Heart right ventricle (tissue), 16 donors: ENCODE results near the gene TMEFF2. TPM values are rescaled to one million over a fixed set of nuclear protein-coding genes. Genes with fewer than 3 reads are reported as not detected.

Experiments
- ATAC-seq, 8 donors: fragments of 200-7000 bp; cut with Tn5 transposase; one replicate each; pipeline ENCODE4 v1.9.1; 2020; ENCODE audit warnings: mild to moderate bottlenecking in 8 of 8, moderate library complexity in 8 of 8, moderate number of reproducible peaks in 1 of 8
- DNase-seq, 2 donors: peaks; one replicate each; pipeline ENCODE4 v3.0.0-alpha.2; 2020
- H3K27ac ChIP-seq, 10 donors: fragments of 200-600 bp; sonication (generic) in 2 of 10; one replicate each; pipeline versions ENCODE4 v1.5.0 to v1.8.0; 2020 to 2022; ENCODE audit warnings: mild to moderate bottlenecking in 3 of 10
- H3K27me3 ChIP-seq, 7 donors: fragments of 200-600 bp; one replicate each; pipeline ENCODE4 v1.8.0; 2021 to 2022; ENCODE audit warnings: mild to moderate bottlenecking in 2 of 7
- H3K36me3 ChIP-seq, 9 donors: fragments of 200-600 bp; sonication (generic) in 1 of 9; one replicate each; pipeline versions ENCODE4 v1.5.0 to v1.8.0; 2020 to 2022; ENCODE audit warnings: mild to moderate bottlenecking in 2 of 9
- H3K4me1 ChIP-seq, 9 donors: fragments of 200-600 bp; sonication (generic) in 1 of 9; one replicate each; pipeline versions ENCODE4 v1.5.0 to v1.8.0; 2020 to 2022; ENCODE audit warnings: mild to moderate bottlenecking in 4 of 9
- H3K4me3 ChIP-seq, 10 donors: fragments of 200-600 bp; sonication (generic) in 2 of 10; one replicate each; pipeline versions ENCODE4 v1.5.0 to v1.8.0; 2020 to 2022; ENCODE audit warnings: mild to moderate bottlenecking in 7 of 10, moderate library complexity in 2 of 10
- H3K9me3 ChIP-seq, 11 donors: fragments of 200-600 bp in 10 of 11; sonication (generic) in 2 of 11; one replicate each; pipeline versions ENCODE4 v1.5.0 to v1.8.0; 2013 to 2022; ENCODE audit warnings: mild to moderate bottlenecking in 2 of 11, control low read depth in 1 of 11, moderate library complexity in 1 of 11
- CTCF ChIP-seq, 9 donors: fragments of 200-600 bp; sonication (generic) in 2 of 9; IDR thresholded peaks; one replicate each; pipeline versions ENCODE4 v1.5.0 to v1.8.0; 2021 to 2022; ENCODE audit warnings: antibody characterized with exemption in 9 of 9, mild to moderate bottlenecking in 5 of 9, moderate library complexity in 1 of 9
- WGBS, 2 donors: extraction: QIAGEN DNeasy Blood & Tissue Kit; methylation state at CpG; one replicate each; pipeline ENCODE4 v1.1.7; 2013; ENCODE audit warnings: inconsistent platforms in 1 of 2; 5-methylcytosine and 5-hydroxymethylcytosine counted together
- intact Hi-C, 10 donors: fragments of 100-400 bp; cut with DNase I; formaldehyde crosslinking; loops; one replicate each; pipeline versions ENCODE4 v1.11.1 to v1.14.2; 2022
- polyA plus RNA-seq, 2 donors: library from polyadenylated mRNA; stranded (reverse); fragments of 200-250 nt; gene quantifications; one replicate each; pipeline ENCODE4 v1.2.3, GENCODE V29; 2013
- total RNA-seq, 10 donors: library from RNA; stranded (reverse); fragmentation: NEBNext Ultra II Directional in 3 of 10; extraction: Animal tissue kit (Norgen Biotek cat#: 25700) in 3 of 10; gene quantifications; one replicate each; pipeline versions ENCODE4 v1.2.1 to v1.2.4, GENCODE V29; 2021 to 2023
- donor health status: Arrhythmogenic right ventricular cardiomyopathy.
- donor health status: ischemic (EF 13 %, LVEDD 7.1; RV severe dilation, severe dysfunction).
- donor health status: healthy with polysubstance abuse.
- donor health status: DM: no; HTN: yes; CAD: no.
- donor health status: DM: no; HTN: no; CAD: no.
- donor health status: ischemic (EF 25% LVEDD 6.9; RV normal size, moderate dysfunction).
- donor health status: ischemic (EF 25% LVEDD 5.7; RV mildly dilated, moderate dysfunction).
- donor health status: healthy.
- donor health status: DM: yes; HTN: yes; CAD: no.
- donor health status: Ischemic cardiomyopathy.
- donor health status: ischemic (EF 35%, LVEDD 5.7; RV mildly dilated, moderate dysfunction).
- donor health status: nonischemic (EF 11% LVEDD 7.7; RV severe dilation, severe dysfunction).
- donor health status: DM: yes; HTN: yes; CAD: no.
- donor health status: PGD.
- donor health status: ischemic (EF 29% LVEDD 5.4; RV normal size, mild dysfunction).
- donor health status: nonischemic (EF 23%, LVEDD 6.1; RV moderate dilation, normal function).

Gene TMEFF2
- total and polyA plus RNA-seq, 12 donors: 0.09 to 0.41 (median 0.17) TPM; not detected in 8

- intact Hi-C loops: no loop called here
- H3K27me3 ChIP-seq: no peaks in the 10 kb centered on the region
- no peaks in the 10 kb centered on the region for H3K36me3 ChIP-seq
- H3K27ac ChIP-seq: no peak overlapping the region
- H3K4me1 ChIP-seq: peaks cover 0 to 46% (median 15%) of the 10 kb centered on the region in 9 donors
- DNase-seq (no peak), ATAC-seq (peak in 3 of 8 donors; percentile 43 to 86 (median 63))
- no peak for TF ChIP-seq CTCF (IDR thresholded peaks at IDR 0.05)
- WGBS, 2 donors: 47 to 62% methylated on average over 4 of the region's 4 CpGs
- H3K9me3 ChIP-seq: no peaks in the 10 kb centered on the region
- H3K4me3 ChIP-seq: peak overlapping the region in 1 of 10 donors; percentile 5
Measured at GRCh38 chr2:191929288-191929687, 265.4 kb downstream of the TMEFF2 start.

GRCh38 chr2:191927991-191928390 is 266.7 kb downstream of the TMEFF2 start:
- 51 to 61% methylated on average over 3 of the region's 3 CpGs for WGBS, 2 donors
- no peak for TF ChIP-seq CTCF (IDR thresholded peaks at IDR 0.05)
- no peaks in the 10 kb centered on the region for H3K27me3 ChIP-seq
- ATAC-seq (no peak), DNase-seq (no peak)
- H3K36me3 ChIP-seq: no peaks in the 10 kb centered on the region
- intact Hi-C loops: no loop called here
- H3K4me3 ChIP-seq: no peak overlapping the region
- H3K9me3 ChIP-seq: no peaks in the 10 kb centered on the region
- peaks cover 0 to 38% (median 15%) of the 10 kb centered on the region in 9 donors for H3K4me1 ChIP-seq
- H3K27ac ChIP-seq: no peak overlapping the region

GRCh38 chr2:191927319-191927867 is 267.3 kb downstream of the TMEFF2 start:
- H3K9me3 ChIP-seq: no peaks in the 10 kb centered on the region
- 25 to 35% methylated on average over 4 of the region's 4 CpGs for whole genome bisulfite sequencing, 2 donors
- DNase-seq (peak in 1 of 2 donors; percentile 56), ATAC-seq (peak in 6 of 8 donors; percentile 44 to 81 (median 58))
- no peaks in the 10 kb centered on the region for H3K36me3 ChIP-seq
- peaks cover 0 to 35% (median 15%) of the 10 kb centered on the region in 9 donors for H3K4me1 ChIP-seq
- intact Hi-C loops: no loop called here
- no peaks in the 10 kb centered on the region for H3K27me3 ChIP-seq
- no peak overlapping the region for H3K27ac ChIP-seq
- H3K4me3 ChIP-seq: no peak overlapping the region
- no peak for TF ChIP-seq CTCF (IDR thresholded peaks at IDR 0.05)

GRCh38 chr2:191926671-191927070 is 268.1 kb downstream of the TMEFF2 start:
- Histone ChIP-seq H3K36me3 (no peaks in the 10 kb centered on the region), H3K4me3 (no peak overlapping the region), H3K27ac (no peak overlapping the region), H3K4me1 (peaks cover 0 to 35% (median 15%) of the 10 kb centered on the region in 9 donors), H3K9me3 (no peaks in the 10 kb centered on the region), H3K27me3 (no peaks in the 10 kb centered on the region)
- 95 to 97% methylated on average over 1 of the region's 1 CpG for whole genome bisulfite sequencing, 2 donors
- intact Hi-C loops: no loop called here
- no peak for DNase-seq
- no peak for TF ChIP-seq CTCF (IDR thresholded peaks at IDR 0.05)
- ATAC-seq: no peak
